HG02981 (cell line): ENCODE measurements around the gene IRF1.
A peak's percentile ranks its signal among the peaks of the same experiment; 100 is the strongest.
"Not testable (repeated sequence)": the region's sequence is repeated elsewhere in the genome, so short reads cannot be mapped to it uniquely, and the experiment has no call there.

Experiments
- ATAC-seq: cut with Tn5 transposase; IDR thresholded peaks from one replicate; pipeline ENCODE4 v1.9.1; 2021; ENCODE audit warnings: mild to moderate bottlenecking, moderate library complexity; ENCODE audit not compliant: unreplicated experiment

The IRF1 gene

GRCh38 chr5:132445640-132445923, 45.0 kb downstream of the IRF1 start:
- no peak for ATAC-seq

GRCh38 chr5:132444841-132445639, 45.5 kb downstream of the IRF1 start:
- no peak for ATAC-seq

GRCh38 chr5:132444061-132444460, 46.5 kb downstream of the IRF1 start:
- ATAC-seq = no peak

- ATAC-seq = no peak
These were observed 51.0 kb downstream of the IRF1 start for GRCh38 chr5:132439521-132440089.

- no peak for ATAC-seq
These were observed 51.7 kb downstream of the IRF1 start for GRCh38 chr5:132438917-132439316.

GRCh38 chr5:132438267-132438645, 52.3 kb downstream of the IRF1 start:
- not testable (repeated sequence) for ATAC-seq

- peak; percentile 78 for ATAC-seq
These were observed 52.8 kb downstream of the IRF1 start for GRCh38 chr5:132437604-132438266.

- ATAC-seq = no peak
These were observed 53.6 kb downstream of the IRF1 start for GRCh38 chr5:132436936-132437335.

GRCh38 chr5:132435886-132436285, 54.7 kb downstream of the IRF1 start:
- ATAC-seq = no peak

- no peak for ATAC-seq
These were observed 55.1 kb downstream of the IRF1 start for GRCh38 chr5:132435447-132435846.

- ATAC-seq = no peak
These were observed 55.9 kb downstream of the IRF1 start for GRCh38 chr5:132434416-132435286.

- no peak for ATAC-seq
These were observed 57.4 kb downstream of the IRF1 start for GRCh38 chr5:132433141-132433540.

- ATAC-seq = no peak
These were observed 58.9 kb downstream of the IRF1 start for GRCh38 chr5:132431632-132432031.
